NB4 (cell line): Measurements from ENCODE around the gene UTY.

Experiments used
- CTCF ChIP-seq: IDR thresholded peaks from one replicate; pipeline ENCODE4 v1.5.1; 2012; ENCODE audit warnings: low read depth, low read length
- MAX ChIP-seq: IDR thresholded peaks from 2 replicates; pipeline ENCODE4 v1.6.1; 2011; ENCODE audit warnings: low read depth, low read length
- MYC ChIP-seq: IDR thresholded peaks from 2 replicates; pipeline ENCODE4 v1.6.1; 2011; ENCODE audit warnings: low read depth, low read length
- POLR2A ChIP-seq: IDR thresholded peaks from 2 replicates; pipeline ENCODE4 v1.6.1; 2011; ENCODE audit warnings: mild to moderate bottlenecking; ENCODE audit not compliant: insufficient read length; ENCODE audit errors: extremely low read depth

- no peak for TF ChIP-seq CTCF
- no peak for TF ChIP-seq MAX
- TF ChIP-seq POLR2A, result no peak
- no peak for TF ChIP-seq MYC
Measured at GRCh38 chrY:13443146-13443545, 36.7 kb downstream of the UTY start.
